Keratinocyte (primary cell): ENCODE measurements around the gene ZRANB1. TPM values are rescaled to one million over a fixed set of nuclear protein-coding genes. Genes with fewer than 3 reads are reported as not detected.

ENCODE experiments used
- DNase-seq: peaks from one replicate; pipeline ENCODE4 v3.0.0-alpha.2; 2011; ENCODE audit warnings: low read depth, missing footprints, low spot score
- FAIRE-seq: peaks from 2 replicates; lab custom pipeline; 2011; peaks lifted over from hg19 to GRCh38; lab: Jason Lieb, UNC
- H2AFZ ChIP-seq: 2 replicates; pipeline ENCODE4 v1.6.0; 2012; ENCODE audit warnings: low read length, control low read depth, inconsistent platforms; ENCODE audit not compliant: control insufficient read depth
- H3K27ac ChIP-seq: 2 replicates; pipeline ENCODE4 v1.5.1; 2011; ENCODE audit warnings: low read length; ENCODE audit not compliant: control insufficient read depth, insufficient read depth
- H3K27me3 ChIP-seq: 3 replicates; pipeline ENCODE4 v1.6.0; 2011; ENCODE audit warnings: low read length; ENCODE audit not compliant: control insufficient read depth, insufficient read depth; ENCODE audit errors: extremely low read depth
- H3K36me3 ChIP-seq, 2 experiments: 2 replicates in 1 of 2; 3 replicates in 1 of 2; pipeline ENCODE4 v1.5.1; 2011; ENCODE audit warnings: low read length in 2 of 2, mild to moderate bottlenecking in 1 of 2; ENCODE audit not compliant: control insufficient read depth in 2 of 2, insufficient read depth in 2 of 2; ENCODE audit errors: extremely low read depth in 1 of 2
- H3K4me1 ChIP-seq: 3 replicates; pipeline ENCODE4 v1.5.1; 2011; ENCODE audit warnings: low read length; ENCODE audit not compliant: control insufficient read depth, insufficient read depth; ENCODE audit errors: extremely low read depth
- H3K4me2 ChIP-seq: 3 replicates; pipeline ENCODE4 v1.6.0; 2011; ENCODE audit warnings: low read depth, low read length; ENCODE audit not compliant: control insufficient read depth, insufficient read depth; ENCODE audit errors: extremely low read depth
- H3K4me3 ChIP-seq, 3 experiments: fragments of 200-600 bp in 1 of 3; sonication (generic) in 1 of 3; 2 replicates in 2 of 3; 3 replicates in 1 of 3; pipeline ENCODE4 v1.5.1; 2011 to 2016; ENCODE audit warnings: low read length in 3 of 3, mild to moderate bottlenecking in 3 of 3, control low read depth in 2 of 3, inconsistent platforms in 1 of 3, low read depth in 1 of 3, mixed read lengths in 1 of 3, mixed run types in 1 of 3, moderate library complexity in 1 of 3; ENCODE audit not compliant: control insufficient read depth in 2 of 3, insufficient read depth in 2 of 3; ENCODE audit errors: extremely low read depth in 1 of 3
- H3K79me2 ChIP-seq: 2 replicates; pipeline ENCODE4 v1.6.0; 2012; ENCODE audit warnings: low read length; ENCODE audit not compliant: control insufficient read depth, insufficient read depth
- H3K9ac ChIP-seq: 3 replicates; pipeline ENCODE4 v1.6.0; 2011; ENCODE audit warnings: low read length; ENCODE audit not compliant: control insufficient read depth, insufficient read depth; ENCODE audit errors: extremely low read depth
- H3K9me1 ChIP-seq: 3 replicates; pipeline ENCODE4 v1.6.0; 2011; ENCODE audit warnings: low read length; ENCODE audit not compliant: control insufficient read depth, insufficient read depth; ENCODE audit errors: extremely low read depth
- H3K9me3 ChIP-seq: 2 replicates; pipeline ENCODE4 v1.5.1; 2012; ENCODE audit warnings: low read depth, low read length; ENCODE audit not compliant: control insufficient read depth
- H4K20me1 ChIP-seq: 3 replicates; pipeline ENCODE4 v1.6.0; 2011; ENCODE audit warnings: low read length; ENCODE audit not compliant: control insufficient read depth, insufficient read depth; ENCODE audit errors: extremely low read depth
- EZH2 ChIP-seq: IDR thresholded peaks from one replicate; pipeline ENCODE4 v1.6.1; 2012; ENCODE audit warnings: inconsistent platforms, mild to moderate bottlenecking, low read length, moderate library complexity
- dilution Hi-C: fragments of 300-500 bp; cut with MboI; formaldehyde crosslinking; loops from one replicate; pipeline ENCODE4 v1.7.0; 2020; ENCODE audit warnings: low sequenced_read_pairs; ENCODE audit not compliant: extremely low pct_ligation_motif_present
- polyA plus RNA-seq, 5 experiments: library from polyadenylated mRNA; depleted of rRNA in 3 of 5; stranded (reverse) in 3 of 5; stranded (forward) in 1 of 5; unstranded in 1 of 5; fragments of >200 nt; gene quantifications; 1 replicate in 1 of 5; 2 replicates in 3 of 5; 3 replicates in 1 of 5; pipeline versions ENCODE4 v1.2.1 to v1.2.3, GENCODE V29; 2011 to 2012; ENCODE audit warnings: missing spikeins in 2 of 5, low read depth in 1 of 5, low replicate concordance in 1 of 5
- TF ChIP-seq, protein P1 (sequence below), 3 experiments: IDR thresholded peaks in 1 of 3; conservative IDR thresholded peaks in 1 of 3; optimal IDR thresholded peaks in 1 of 3; 2 replicates in 2 of 3; 3 replicates in 1 of 3; pipeline versions ENCODE3 to v1.5.1; 2011; ENCODE audit warnings: low read length in 3 of 3, mild to moderate bottlenecking in 3 of 3, moderate library complexity in 2 of 3, control low read depth in 1 of 3, inconsistent platforms in 1 of 3; ENCODE audit not compliant: insufficient read depth in 2 of 3; ENCODE audit errors: extremely low read depth in 1 of 3

ZRANB1 gene
- polyA plus RNA-seq, 1 donor (not counting 4 experiments of a cell fraction or from before 2014, with no cell fraction given), result 9.3 TPM

DNA sequence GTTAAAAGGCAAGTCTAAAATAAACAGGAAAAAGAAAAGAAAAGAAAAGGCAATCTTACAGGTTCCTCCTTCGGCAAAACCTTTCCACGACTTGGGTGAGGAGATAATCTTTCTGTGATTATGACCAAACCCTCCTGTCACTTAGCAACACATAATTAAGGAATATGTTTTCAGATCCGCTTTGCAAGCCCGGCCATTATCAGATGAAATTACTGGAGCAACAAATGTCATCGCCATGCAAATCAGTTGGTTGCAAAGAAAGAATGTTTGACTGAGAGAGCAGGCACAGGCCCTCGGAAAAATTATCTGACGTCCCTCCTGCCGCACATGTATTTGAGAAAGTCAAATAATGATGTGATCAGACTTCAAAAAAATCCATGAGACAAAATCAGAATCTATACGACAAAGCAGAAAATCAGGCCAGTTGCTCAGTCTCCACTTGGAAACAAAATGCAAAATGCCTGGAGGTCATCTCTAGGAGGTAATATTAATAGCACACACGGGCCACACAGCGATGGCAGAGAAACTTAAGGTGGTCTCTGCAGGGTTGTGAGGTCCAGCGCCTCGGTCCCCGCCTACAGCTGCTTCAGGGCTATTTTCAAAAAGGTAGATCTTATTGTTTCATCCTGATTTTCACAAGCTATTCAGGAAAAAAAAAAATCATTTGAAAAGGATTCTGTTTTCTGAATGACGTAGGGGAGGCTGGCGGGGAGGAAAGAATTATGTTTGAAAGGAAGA, 82.7 kb downstream of the ZRANB1 start:
- H3K9ac ChIP-seq, result no peak overlapping the region
- no peaks in the 10 kb centered on the region for H3K9me3 ChIP-seq
- peaks cover 12 to 24% of the 10 kb centered on the region in 2 experiments for H3K36me3 ChIP-seq
- H3K4me1 ChIP-seq, result no peaks in the 10 kb centered on the region
- H2AFZ ChIP-seq, result no peak overlapping the region
- FAIRE-seq (peak; percentile 43), DNase-seq (no peak)
- H3K79me2 ChIP-seq, result peaks cover 88% of the 10 kb centered on the region
- peaks cover 17% of the 10 kb centered on the region for H4K20me1 ChIP-seq
- dilution Hi-C loops, result no loop called here
- no peaks in the 10 kb centered on the region for H3K27me3 ChIP-seq
- no peak overlapping the region for H3K27ac ChIP-seq
- peak overlapping the region; percentile 1 for H3K4me2 ChIP-seq
- no peaks in the 10 kb centered on the region for H3K9me1 ChIP-seq
- no peak overlapping the region for H3K4me3 ChIP-seq
- TF ChIP-seq EZH2, result no peak
- TF ChIP-seq, protein P1, sequence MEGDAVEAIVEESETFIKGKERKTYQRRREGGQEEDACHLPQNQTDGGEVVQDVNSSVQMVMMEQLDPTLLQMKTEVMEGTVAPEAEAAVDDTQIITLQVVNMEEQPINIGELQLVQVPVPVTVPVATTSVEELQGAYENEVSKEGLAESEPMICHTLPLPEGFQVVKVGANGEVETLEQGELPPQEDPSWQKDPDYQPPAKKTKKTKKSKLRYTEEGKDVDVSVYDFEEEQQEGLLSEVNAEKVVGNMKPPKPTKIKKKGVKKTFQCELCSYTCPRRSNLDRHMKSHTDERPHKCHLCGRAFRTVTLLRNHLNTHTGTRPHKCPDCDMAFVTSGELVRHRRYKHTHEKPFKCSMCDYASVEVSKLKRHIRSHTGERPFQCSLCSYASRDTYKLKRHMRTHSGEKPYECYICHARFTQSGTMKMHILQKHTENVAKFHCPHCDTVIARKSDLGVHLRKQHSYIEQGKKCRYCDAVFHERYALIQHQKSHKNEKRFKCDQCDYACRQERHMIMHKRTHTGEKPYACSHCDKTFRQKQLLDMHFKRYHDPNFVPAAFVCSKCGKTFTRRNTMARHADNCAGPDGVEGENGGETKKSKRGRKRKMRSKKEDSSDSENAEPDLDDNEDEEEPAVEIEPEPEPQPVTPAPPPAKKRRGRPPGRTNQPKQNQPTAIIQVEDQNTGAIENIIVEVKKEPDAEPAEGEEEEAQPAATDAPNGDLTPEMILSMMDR (optimal IDR thresholded peaks at IDR 0.05 in 1 of 3, IDR thresholded peaks at IDR 0.05 in 1 of 3, conservative IDR thresholded peaks at IDR 0.05 in 1 of 3; ENCODE audit: extremely low read depth in 1 of 3, insufficient read depth in 2 of 3, low read length in 3 of 3), result no peak

DNA sequence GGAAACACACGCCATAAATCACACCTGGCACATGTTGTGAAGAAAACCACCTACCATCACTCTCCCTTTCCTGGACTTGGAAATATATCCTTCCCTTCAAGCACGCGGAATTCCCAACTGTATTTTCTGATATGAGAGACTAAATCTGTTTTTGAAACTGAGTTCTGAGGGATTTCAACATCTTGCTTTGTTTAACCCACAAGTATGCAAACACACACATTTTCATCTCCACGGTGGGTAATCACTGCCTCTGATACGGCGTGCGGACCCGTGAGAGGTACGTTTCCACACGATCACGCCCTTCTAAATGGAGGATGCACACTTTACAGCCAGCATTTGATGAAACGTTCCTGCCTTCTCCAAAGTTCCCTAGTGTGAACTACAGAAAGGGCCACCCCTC, 83.4 kb downstream of the ZRANB1 start:
- H3K4me2 ChIP-seq, result no peak overlapping the region
- H4K20me1 ChIP-seq, result peaks cover 20% of the 10 kb centered on the region
- dilution Hi-C loops, result no loop called here
- H3K27me3 ChIP-seq, result no peaks in the 10 kb centered on the region
- no peak overlapping the region for H3K27ac ChIP-seq
- no peak overlapping the region for H3K9ac ChIP-seq
- H3K36me3 ChIP-seq, result peaks cover 14 to 26% of the 10 kb centered on the region in 2 experiments
- FAIRE-seq, result no peak
- H2AFZ ChIP-seq, result no peak overlapping the region
- no peaks in the 10 kb centered on the region for H3K9me1 ChIP-seq
- DNase-seq, result no peak
- no peaks in the 10 kb centered on the region for H3K9me3 ChIP-seq
- no peaks in the 10 kb centered on the region for H3K4me1 ChIP-seq
- H3K4me3 ChIP-seq, result no peak overlapping the region
- peaks cover 88% of the 10 kb centered on the region for H3K79me2 ChIP-seq
- TF ChIP-seq, protein P1 (optimal IDR thresholded peaks at IDR 0.05 in 1 of 3, IDR thresholded peaks at IDR 0.05 in 1 of 3, conservative IDR thresholded peaks at IDR 0.05 in 1 of 3; ENCODE audit: extremely low read depth in 1 of 3, insufficient read depth in 2 of 3, low read length in 3 of 3), result no peak
- TF ChIP-seq EZH2, result no peak
